ENCODE results near the gene ATP1A2. TPM values are rescaled to one million over a fixed set of nuclear protein-coding genes. Genes with fewer than 3 reads are reported as not detected.
A peak's percentile ranks its signal among the peaks of the same experiment; 100 is the strongest.

Gene ATP1A2
- total RNA-seq (2014; rRNA removed; shearing (Covaris generic)) = not detected in 2 replicates

DNA sequence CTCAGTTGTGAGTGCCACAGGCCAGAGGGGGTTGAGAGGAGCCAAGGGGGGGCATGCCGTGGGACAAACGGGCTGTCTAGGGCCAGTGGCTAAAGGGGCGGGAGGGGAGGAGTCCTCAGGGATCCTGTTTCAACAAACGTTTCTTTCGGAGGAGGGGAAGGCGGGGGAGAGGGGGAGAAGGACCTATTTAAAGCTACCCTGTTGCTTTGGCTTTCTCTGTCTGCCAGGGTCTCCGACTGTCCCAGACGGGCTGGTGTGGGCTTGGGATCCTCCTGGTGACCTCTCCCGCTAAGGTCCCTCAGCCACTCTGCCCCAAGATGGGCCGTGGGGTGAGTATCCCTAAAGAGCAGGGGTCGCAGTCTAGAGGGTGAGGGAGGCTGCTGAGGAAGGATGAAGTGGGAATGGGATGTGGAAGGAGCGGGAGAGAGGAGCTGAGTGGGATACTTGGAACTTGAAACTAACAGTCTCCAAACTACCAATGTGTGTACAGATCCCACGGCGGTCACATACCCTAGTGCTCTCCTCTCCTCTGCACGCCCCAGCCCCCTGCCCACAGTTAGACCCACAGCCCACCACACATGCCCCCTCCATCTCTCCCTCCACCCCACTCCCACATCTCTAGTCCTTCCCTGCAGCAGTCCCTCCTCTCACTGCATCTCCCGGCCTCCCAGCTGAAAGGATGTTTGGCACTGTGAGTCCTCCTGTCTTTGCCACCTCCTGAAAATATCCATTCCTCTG is at the start of gene ATP1A2:
ATP1A2 (plus strand) TSS at position 215 of the 738 bp plus-strand sequence; CDS start at position 318, 103 bp downstream.
- DNase-seq (ENCODE audit: low spot score) = no peak

- no peak for DNase-seq (ENCODE audit: low spot score)
These were observed 48.5 kb upstream of the ATP1A2 start for GRCh38 chr1:160066829-160067745.

- no peak for DNase-seq (ENCODE audit: low spot score)
These were observed 47.3 kb upstream of the ATP1A2 start for GRCh38 chr1:160068225-160068624.

DNA sequence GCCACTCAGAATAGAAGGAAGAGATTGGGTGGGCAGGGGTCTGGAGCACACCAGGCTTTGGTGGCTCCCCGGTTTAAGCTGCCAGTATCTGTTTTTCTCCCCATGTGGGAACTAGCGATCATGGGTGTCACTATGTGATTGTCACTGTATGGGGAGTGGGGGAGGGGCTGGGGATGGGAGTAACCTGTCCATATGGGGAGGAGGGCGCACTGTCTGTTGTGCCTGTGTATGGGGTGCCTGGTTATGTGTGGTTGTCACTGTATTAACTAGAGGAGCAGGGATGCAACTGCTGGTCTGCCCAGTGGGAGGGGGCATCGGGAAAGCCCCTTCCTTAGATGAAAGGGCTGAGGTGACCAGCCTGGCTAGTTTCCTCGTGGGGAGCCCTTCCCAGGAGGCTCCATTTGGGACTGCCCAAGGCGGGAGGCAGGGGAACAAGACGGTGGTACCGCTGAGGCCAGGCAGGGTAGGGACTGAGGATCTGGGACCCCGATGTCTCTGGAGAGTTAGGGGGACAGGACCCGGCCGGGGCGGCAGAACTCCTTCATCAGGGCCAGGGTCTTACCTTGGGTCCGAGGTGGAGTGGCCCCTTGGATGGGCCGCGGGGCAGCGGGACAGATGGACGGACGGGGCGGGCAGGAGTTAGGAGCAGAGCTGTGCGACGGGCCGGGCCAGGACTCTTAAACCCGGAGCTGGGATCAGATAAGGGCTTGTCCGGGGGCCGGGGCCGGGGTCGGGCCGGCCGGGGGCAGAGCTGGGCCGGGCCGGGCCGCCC is 45.9 kb upstream of the ATP1A2 start, which contains the start of gene KCNJ10:
KCNJ10 (minus strand) TSS at position 701 of the 772 bp plus-strand sequence. CDS start 27,628 bp downstream, outside the sequence.
- no peak for DNase-seq (ENCODE audit: low spot score)

DNA sequence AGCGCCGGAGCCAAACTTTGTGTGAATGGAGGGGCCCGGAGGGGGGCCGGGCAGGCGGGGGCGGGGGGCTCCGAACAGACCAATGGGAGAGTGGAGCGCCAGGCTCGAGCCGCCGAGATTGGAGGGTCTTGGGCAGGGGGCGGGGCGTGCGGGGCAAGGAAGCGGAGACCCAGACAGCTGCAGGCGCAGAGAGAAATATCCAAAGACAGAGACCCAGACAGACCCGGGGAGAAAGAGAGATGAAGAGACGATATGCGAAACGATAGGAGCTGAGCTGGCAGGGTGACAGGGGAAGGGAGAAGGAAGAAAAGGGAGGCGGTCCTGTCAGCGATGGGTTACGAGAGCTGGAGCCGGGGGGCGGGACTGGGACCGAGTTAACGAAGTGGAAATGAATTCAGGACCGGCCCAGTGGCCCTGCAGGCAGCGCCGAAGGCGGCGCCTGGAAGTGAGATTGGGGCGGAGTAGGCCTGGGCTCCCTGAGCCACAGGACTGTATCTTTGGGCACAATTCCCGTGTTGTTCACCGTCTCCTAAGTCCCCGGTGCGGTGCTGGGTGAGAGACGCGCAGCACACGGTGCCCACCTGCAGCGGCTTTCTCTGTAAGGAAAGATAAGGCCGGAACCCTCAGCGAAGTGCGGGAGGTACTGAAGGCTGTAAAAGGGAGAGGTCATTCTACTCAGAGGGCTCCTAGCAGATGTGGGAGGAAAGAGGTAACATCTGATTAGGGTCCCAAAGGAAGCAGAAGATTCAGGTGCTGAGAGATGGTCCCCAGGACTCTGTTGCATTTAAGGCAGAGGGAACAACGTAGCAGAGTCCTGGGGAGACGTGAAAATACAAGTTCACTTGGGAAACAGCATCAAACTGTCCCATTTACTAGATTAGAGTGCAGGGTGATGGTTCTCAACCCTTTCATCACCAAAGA is 45.1 kb upstream of the ATP1A2 start:
- peak; percentile 34 for DNase-seq (ENCODE audit: low spot score)

DNA sequence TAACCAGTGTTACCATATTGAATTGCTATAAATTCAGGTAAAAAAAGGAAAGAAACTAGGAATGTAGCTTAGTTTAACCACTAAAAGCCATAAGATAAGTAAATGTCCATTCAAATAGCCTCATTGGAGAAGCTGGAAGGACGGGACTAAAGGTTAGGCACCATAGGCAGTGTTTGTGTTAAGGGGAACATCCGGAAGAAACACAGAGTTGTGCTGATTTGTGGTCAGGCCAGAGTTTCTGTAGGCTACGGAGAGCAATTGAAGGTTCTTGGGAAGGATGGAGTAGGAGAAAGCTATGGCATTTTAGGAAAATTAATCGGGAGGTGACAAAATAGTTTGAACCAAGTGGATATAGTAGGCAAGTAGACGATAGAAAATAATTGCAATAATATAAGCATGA is 44.3 kb upstream of the ATP1A2 start:
- DNase-seq (ENCODE audit: low spot score) = no peak

- DNase-seq (ENCODE audit: low spot score) = no peak
These were observed 40.7 kb upstream of the ATP1A2 start for GRCh38 chr1:160074865-160075264.

GRCh38 chr1:160075836-160076235 is 39.7 kb upstream of the ATP1A2 start:
- no peak for DNase-seq (ENCODE audit: low spot score)

DNA sequence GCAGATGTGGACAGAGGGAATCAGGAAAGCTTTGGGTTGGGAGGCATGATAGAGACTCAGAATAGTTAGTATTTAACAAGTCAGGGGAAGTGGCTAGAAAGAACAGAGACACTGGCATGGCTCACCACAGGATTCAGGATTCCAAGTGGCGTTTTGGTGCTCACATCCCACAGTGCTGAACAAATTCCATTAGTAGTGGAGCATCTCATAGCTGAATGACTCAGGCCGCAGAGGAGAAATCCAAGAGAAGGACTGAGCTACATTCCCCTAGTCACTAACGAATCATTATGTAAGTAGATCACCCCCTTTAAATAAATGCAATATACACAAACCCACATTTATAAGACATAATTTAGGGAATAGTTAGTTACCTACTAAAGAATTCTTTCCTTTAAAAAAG is 39.3 kb upstream of the ATP1A2 start:
- no peak for DNase-seq (ENCODE audit: low spot score)

- no peak for DNase-seq (ENCODE audit: low spot score)
These were observed 38.1 kb upstream of the ATP1A2 start for GRCh38 chr1:160077486-160077885.

DNA sequence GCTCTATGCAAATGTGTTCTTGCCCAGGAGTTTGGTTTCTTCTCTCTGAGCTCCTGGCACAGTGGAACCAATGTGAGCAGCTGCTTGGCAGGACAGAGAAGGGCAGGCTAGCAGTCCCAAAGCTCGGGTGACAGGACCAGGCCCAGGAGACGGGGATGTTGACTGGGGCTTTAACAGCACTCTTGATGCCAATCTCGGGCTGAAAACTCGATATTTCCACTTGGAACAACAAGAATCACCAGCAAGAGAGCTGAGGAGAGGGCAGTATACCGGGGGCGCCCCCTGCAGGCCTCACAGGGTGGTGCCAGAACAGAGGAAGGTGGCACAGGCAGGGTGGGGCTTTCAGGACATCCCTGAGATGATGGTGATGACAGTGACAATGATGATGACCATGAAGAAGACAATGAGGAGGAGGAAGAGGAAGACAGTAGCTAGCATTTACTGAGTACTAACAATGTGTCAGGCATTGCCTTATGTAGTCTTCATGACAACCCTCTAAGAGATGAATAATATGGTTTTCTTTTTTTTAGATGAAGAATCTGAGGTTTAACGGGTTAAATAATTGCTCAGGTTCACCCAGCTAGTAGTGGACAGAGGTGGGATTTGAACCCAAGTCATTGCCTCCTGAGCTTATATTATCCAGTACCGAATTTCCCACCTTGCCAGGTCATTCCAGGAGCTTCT is 36.9 kb upstream of the ATP1A2 start:
- peak; percentile 46 for DNase-seq (ENCODE audit: low spot score)

- DNase-seq (ENCODE audit: low spot score) = no peak
These were observed 36.1 kb upstream of the ATP1A2 start for GRCh38 chr1:160079448-160079847.

DNA sequence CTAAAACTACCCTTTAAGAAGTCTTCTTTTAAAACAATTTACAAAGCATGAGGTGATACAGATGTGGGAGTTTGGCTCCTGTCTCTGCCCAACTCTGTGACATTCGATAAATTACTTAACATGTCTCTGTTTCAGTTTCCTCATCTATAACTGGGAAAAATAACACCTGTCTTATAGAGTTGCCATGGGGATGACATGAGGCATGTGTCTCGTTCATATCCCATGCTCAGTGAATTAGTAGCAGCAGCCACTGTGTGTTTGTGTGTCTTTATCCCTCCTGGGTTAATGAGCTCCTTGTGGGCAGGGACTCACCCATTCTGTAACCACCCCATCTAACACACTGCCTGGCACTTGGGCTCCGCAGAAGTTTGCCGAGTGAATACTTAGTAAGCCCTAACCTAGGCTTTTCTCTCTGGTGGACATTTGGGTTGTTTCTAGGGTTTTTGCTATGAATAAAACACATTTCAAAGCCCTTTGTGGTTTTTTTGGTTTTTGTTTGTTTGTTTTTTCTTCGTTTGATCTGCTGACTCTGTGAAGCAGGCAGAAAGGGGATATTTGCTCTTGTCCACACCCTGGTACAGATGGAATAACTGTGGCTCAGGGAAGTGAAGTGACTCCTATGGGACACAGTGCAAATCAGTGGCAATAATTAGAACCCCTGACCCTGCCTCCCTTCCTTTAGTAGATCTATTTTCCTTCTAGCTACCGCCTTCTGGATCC is 35.0 kb upstream of the ATP1A2 start:
- no peak for DNase-seq (ENCODE audit: low spot score)

DNA sequence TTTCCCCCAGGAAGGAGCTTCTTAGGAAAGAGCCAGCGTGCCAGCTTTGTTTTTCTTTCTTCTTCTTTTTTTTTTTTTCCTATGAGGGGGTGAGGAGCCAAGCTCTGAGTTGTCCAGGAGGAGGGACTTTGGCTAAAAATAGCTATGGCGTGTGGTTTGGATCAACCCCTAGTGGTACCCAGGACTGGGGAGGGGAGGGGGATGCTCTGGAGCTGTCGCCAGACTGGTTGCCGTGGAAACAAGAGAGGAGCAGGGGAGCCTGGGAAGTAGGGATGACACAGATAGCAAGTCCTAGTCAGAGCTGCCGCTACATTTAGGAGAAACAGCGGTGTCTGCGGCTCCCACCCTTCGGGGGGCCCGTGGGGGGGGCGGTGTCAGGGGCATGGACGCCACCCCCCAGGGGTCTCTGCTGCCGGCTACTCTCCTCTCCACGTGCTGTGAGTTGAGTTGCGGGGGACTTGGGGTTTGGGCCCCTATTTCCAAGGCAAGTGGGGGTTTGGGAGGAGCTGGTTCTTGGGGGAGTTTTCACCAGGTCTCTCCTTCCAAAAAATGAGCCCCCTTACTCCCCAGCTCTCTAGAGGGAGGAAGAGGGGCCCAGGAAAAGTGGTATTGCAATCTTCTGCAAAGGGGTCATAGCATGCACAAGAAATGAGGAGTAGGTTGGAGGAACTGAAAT is 34.2 kb upstream of the ATP1A2 start, which contains the start of gene KCNJ9:
KCNJ9 (plus strand) TSS at position 278 of the 676 bp plus-strand sequence. CDS start 2,493 bp downstream, outside the sequence.
- no peak for DNase-seq (ENCODE audit: low spot score)

DNA sequence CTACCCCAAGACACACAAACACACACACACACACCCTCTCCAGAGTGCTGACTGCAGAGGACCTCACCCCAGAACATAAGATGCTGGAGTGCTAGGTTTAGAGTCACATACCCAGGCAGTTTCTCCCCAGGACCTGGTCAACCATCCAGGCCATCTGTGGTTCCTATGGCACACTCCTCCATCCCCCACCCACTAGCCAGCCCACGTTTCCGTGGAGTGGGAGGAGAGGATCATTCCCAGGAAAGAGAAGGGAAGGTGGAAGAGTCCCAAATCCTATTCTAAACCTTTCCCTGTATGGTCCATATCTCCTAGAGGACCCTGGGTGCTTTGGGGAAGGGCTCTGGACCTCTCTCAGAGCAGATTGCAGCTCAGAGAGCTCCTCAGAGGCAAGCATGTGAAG is 33.1 kb upstream of the ATP1A2 start:
- no peak for DNase-seq (ENCODE audit: low spot score)

DNA sequence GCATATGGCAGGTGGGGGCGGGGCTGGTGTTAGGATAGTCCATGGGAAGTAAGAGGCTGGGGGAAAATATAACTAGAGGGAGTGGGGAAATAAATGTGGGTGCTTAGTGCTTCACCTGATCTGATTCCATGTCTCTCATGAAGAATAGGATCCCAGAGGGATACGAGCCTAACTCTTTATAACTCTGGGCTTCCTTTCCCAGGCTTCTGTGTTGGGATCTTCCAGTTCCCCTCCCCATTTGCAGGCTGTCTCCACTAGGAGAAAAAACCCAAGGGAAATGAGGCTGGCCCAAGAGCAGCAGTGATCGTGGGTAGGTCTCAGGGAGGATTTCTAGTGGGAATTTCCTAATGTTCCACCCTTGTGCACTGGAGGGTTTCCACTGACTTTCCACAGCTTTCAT is 32.6 kb upstream of the ATP1A2 start:
- DNase-seq (ENCODE audit: low spot score) = no peak

DNA sequence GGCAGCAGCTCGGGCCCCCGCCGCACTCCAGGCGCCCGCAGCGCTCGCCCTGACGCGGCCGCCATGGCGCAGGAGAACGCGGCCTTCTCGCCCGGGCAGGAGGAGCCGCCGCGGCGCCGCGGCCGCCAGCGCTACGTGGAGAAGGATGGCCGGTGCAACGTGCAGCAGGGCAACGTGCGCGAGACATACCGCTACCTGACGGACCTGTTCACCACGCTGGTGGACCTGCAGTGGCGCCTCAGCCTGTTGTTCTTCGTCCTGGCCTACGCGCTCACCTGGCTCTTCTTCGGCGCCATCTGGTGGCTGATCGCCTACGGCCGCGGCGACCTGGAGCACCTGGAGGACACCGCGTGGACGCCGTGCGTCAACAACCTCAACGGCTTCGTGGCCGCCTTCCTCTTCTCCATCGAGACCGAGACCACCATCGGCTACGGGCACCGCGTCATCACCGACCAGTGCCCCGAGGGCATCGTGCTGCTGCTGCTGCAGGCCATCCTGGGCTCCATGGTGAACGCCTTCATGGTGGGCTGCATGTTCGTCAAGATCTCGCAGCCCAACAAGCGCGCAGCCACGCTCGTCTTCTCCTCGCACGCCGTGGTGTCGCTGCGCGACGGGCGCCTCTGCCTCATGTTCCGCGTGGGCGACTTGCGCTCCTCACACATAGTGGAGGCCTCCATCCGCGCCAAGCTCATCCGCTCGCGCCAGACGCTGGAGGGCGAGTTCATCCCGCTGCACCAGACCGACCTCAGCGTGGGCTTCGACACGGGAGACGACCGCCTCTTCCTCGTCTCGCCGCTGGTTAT is 31.4 kb upstream of the ATP1A2 start:
- DNase-seq (ENCODE audit: low spot score) = no peak

Data from HT-29 (cell line).